GM19397 (cell line): Measurements from ENCODE around the gene GLI2.

ENCODE experiments used
- ATAC-seq: cut with Tn5 transposase; IDR thresholded peaks from one replicate; pipeline ENCODE4 v1.9.1; 2021; ENCODE audit warnings: mild to moderate bottlenecking, moderate library complexity; ENCODE audit not compliant: unreplicated experiment

The GLI2 gene

GRCh38 chr2:120769076-120769786 lies 33.6 kb downstream of the GLI2 start:
- ATAC-seq = no peak

- no peak for ATAC-seq
Measured at GRCh38 chr2:120769787-120770120, 34.1 kb downstream of the GLI2 start.

- no peak for ATAC-seq
Measured at GRCh38 chr2:120770176-120770575, 34.5 kb downstream of the GLI2 start.

GRCh38 chr2:120770641-120771040 lies 35.0 kb downstream of the GLI2 start:
- no peak for ATAC-seq

- no peak for ATAC-seq
Measured at GRCh38 chr2:120771111-120771780, 35.6 kb downstream of the GLI2 start.

GRCh38 chr2:120771781-120772208 lies 36.1 kb downstream of the GLI2 start:
- ATAC-seq = no peak

- ATAC-seq = no peak
Measured at GRCh38 chr2:120772261-120772660, 36.6 kb downstream of the GLI2 start.

GRCh38 chr2:120773186-120773800 lies 37.6 kb downstream of the GLI2 start:
- ATAC-seq = no peak

GRCh38 chr2:120774557-120775160 lies 39.0 kb downstream of the GLI2 start:
- no peak for ATAC-seq

GRCh38 chr2:120775194-120775593 lies 39.5 kb downstream of the GLI2 start:
- no peak for ATAC-seq

GRCh38 chr2:120775801-120776589 lies 40.3 kb downstream of the GLI2 start:
- no peak for ATAC-seq

- ATAC-seq = no peak
Measured at GRCh38 chr2:120776649-120777048, 41.0 kb downstream of the GLI2 start.

- no peak for ATAC-seq
Measured at GRCh38 chr2:120777170-120777751, 41.6 kb downstream of the GLI2 start.

- ATAC-seq = no peak
Measured at GRCh38 chr2:120777787-120778186, 42.1 kb downstream of the GLI2 start.

- no peak for ATAC-seq
Measured at GRCh38 chr2:120778244-120778643, 42.6 kb downstream of the GLI2 start.

GRCh38 chr2:120779781-120780283 lies 44.2 kb downstream of the GLI2 start:
- no peak for ATAC-seq

GRCh38 chr2:120780402-120780801 lies 44.7 kb downstream of the GLI2 start:
- no peak for ATAC-seq

- ATAC-seq = no peak
Measured at GRCh38 chr2:120783371-120783791, 47.7 kb downstream of the GLI2 start.

GRCh38 chr2:120783969-120784372 lies 48.3 kb downstream of the GLI2 start:
- no peak for ATAC-seq
